HG03280 (cell line): Measurements from ENCODE around the gene TTC32.

Experiments
- ATAC-seq: cut with Tn5 transposase; IDR thresholded peaks from one replicate; pipeline ENCODE4 v1.9.1; 2021; ENCODE audit warnings: mild to moderate bottlenecking, moderate library complexity; ENCODE audit not compliant: unreplicated experiment

The TTC32 gene

DNA sequence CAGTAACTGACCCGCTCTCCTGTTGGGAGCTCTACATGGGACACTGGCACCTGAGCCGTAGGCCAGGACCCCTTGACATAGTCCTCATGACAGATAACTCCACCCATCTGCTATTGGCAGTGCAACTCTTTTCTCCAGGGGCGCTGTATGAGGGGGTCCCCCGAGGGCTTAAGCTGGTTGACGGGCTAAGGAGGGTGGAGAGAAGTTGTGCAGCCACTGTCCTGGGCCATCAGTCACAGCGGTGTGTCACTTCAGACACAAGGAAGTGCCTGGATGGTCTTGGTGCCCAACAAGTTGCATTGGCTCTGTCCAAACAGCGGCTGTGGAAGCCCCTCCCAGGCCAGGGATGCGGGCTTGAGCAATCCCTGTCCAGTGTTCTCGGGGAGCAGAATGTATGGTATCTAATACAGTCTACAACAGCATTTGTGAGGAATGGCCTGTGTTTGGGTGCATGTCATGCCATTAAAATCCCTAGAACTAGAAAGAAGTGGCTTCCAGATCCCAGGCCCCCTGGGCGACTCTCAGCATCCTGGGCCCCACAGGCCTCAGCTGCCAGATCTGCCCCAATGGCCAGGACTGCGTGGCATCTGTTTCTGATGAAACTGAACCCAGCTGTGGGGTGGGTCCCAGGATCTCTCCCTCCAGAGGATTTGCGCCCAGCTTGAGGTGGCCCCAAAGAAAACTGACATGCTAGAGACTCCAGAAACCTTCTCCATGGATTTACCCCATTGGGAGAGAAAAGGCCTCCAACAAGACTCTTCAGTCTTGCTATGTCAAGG lies 23.3 kb downstream of the TTC32 start:
- no peak for ATAC-seq

DNA sequence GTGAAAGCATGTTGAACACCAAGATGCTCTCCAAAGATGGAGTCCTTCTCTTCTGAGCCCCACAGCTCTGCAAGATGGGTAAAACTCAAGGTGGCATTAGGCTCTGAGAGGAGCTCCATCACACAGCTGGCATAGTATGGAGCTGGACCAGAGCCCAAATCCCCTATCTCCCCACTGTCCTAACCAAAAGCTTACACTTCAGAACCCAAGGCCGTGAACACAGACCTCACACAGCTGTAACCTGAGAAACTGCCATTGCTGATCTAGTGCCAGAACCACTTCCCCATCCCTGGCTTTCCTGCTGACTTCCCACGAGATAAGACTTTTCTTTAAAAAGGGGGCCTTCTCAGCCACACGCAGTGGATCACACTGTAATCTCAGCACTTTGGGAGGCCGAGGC lies 25.0 kb downstream of the TTC32 start:
- no peak for ATAC-seq

DNA sequence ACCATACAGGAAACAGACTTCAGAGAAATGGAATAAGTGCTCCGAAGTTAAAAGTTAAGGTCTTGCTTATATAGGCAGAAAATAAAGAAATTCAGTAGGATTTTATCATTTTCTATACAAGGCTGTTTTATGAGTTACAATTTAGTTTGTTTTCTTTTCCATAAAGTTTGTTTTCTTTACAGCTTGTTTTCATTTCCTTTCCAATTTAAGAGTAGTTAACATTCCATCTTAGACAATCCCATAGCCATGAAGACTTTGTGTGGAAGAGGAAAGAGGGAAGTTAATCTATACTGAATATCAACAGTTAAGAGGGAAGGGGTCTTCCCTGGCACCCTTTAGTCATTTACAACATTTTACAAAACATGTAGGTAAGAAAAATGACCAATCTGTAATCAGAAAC lies 26.5 kb downstream of the TTC32 start:
- ATAC-seq, result no peak

DNA sequence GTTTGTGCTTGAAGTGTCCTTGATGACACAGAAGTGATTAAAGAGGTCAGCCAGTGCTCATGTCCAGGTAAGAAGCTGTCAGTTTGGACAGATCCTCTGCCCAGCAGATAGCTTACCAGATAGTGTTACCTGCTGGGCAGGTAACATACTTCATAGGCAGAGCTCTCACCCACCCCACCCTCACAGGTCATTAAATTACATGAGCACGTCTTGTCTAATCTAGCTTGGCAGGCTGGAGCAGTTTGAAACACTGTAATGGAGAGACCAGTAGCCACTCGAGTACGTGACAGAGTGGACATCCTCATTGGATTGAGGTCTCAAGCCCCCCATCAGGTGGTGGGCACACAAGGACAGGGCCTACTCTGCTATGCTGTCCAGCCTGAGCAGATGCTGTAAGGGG lies 27.1 kb downstream of the TTC32 start:
- ATAC-seq, result no peak

DNA sequence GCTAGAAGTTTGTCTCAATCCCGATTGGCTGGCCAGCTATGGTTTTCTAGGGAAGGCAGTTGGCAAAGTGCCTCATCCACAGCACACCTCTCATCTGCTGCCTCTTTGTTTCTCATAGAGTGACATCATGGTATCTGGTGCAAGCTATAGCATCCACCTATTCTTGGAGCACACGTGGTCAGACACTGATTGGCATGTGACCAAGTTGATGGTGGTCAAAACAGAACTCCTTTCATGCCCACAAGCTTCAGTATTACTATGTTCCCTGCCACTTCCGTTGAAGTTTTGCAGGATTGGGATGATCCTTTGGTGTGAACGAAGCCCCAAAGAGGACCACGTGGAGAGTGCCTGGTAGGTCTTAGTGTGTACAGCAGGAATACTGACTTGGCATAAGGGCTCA lies 28.8 kb downstream of the TTC32 start:
- ATAC-seq, result no peak

DNA sequence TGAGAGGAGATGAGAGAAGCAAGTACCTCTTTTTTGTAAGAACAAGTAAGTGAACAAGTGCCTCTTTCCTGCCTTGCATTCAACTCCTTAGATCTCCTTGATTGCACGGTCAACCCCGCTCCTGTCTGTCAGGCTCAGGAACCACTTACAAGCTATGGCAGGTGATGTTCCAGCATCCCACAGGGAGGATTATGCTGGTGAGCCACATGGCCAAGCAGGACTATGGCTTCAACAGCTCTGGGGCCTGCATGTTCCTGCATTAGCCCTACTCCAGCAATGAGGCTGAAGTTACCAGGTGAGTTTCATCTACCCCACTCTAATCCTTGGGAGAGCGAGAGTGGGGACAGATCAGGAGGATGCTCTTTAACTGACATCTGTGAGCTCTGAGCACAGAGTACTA lies 29.5 kb downstream of the TTC32 start:
- ATAC-seq, result no peak

DNA sequence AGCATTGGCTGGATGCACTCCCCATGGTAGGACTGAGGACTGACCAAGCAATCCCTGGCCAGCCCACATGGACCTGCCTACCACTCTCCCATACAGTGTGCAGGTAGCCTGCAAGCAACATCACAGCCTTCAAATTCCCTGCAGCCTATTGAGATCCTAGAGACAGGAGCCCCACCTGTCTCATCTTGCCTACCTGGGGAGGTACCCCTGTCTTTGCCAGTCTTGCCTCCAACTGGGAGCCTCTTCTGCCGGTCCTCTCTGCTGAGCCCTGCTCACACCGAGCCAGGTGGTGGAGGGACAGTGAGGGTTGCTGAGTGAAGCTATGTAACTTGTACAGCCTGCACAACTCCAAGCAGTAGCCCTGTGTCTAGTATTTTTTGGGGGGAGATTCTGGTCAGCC lies 29.9 kb downstream of the TTC32 start:
- no peak for ATAC-seq

DNA sequence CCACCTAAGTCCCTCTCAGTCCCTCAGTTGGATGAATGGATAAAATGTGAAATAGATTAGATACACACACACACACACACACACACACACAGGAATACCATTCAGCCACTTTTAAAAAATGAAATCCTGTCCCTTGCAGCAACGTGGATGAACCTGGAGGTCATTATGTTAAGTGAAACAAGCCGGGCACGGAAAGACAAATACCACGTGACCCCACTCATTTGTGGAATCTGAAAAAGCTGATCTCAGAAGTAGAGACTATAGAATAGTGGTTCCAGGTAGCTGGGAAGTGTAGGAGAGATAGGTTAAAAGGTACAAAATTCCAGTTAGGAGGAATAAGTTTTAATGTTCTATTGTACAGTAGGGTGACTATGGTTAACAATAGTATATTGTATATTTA lies 31.0 kb downstream of the TTC32 start:
- no peak for ATAC-seq

DNA sequence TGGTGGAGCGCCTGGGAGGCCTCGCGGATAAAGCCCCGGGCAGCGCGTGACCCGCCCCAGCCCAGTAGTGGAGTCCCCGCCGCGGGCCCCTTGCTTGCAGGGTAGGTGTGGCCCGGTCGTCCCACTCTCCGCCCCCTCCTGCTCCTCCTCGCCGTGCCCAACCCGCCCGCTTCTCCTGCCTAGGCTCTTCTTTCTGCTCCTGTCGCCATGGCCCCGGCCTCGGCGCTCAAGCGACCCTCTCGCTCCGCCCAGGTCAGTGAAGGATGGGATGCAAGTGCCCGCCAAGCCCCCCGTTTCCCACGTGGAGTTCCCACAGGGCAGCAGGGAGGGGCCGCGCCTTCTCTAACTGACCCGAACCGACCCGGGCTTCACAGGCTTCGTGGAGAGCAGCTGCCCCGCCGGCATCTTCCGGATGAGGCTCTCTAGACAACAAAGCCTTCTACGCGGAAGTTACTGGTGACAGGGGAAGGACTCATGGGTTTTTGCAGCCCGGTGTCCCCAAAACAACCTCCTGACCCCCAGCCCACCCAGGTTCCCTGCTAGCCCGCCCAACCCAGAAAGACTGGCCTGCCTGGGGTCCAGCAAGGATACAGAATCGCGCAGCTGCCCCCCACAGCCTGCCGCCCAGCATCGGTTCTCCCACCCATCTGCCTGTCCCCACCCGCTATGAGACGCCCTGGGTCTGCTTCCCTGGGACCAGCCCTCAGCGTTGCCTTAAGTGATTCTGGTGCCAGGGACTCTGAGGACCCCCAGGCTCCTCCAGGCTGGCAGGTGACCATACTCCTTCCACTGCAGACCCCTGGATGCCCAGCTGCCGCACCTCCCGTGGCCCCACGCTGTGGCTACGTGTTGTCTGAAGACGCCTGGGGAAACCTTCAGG lies 32.8 kb downstream of the TTC32 start:
- peak; percentile 74 for ATAC-seq

DNA sequence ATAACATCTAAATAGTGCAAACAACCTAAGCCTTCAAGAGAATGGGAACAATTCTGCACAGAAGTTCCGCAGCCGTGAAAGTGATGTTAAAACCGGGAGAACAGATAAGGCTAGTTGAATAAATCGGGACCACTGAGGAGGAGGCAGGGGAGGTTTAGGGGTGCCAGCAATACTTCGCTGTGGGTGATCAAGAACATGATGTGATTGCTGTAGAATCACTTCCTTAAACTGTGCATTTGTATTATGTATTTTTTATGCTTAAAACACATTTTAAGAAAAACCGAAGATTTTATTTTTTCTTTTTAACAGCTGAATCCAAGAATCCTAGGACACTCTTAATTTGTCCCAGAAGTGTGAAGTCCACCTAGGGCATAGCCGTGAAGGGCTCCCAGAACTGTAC lies 33.6 kb downstream of the TTC32 start:
- ATAC-seq, result no peak

DNA sequence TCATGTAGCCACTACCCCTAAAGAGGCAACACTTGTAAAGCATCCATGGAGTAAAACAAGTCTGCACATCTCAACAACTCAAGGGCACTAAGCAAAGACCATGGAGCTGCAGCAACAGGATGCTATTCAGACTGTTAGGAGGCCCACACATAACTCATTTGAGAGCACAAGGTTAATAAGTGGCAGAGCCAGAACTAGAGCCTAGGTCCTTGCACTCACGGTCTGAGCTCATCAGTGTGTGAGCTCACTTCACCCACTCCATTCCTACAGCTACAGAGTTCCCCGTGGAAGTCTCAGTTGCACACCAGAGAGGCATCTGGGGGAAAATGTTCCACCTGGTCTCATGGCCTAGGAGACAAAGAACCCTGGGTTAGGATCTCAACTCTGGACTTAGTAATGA lies 35.0 kb downstream of the TTC32 start:
- ATAC-seq, result no peak

DNA sequence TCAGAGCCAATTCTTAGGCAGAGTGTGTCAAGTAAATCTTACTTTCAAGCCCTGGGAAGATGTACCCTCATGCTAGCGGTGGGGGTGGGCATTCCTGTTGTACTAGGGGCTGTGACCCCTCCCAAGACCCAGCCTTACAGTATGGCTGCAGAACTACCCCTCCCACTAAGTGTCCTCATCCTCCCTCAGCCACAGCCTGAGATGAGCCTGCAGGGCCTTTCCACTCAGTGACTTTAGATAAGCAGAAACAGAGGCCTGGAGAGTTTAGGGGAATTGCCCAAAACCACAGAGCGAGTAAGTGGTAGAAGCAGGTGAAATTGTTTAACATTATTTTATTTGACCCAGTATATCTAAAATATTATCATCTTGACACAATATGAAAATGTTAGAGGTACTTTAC lies 36.6 kb downstream of the TTC32 start:
- no peak for ATAC-seq

DNA sequence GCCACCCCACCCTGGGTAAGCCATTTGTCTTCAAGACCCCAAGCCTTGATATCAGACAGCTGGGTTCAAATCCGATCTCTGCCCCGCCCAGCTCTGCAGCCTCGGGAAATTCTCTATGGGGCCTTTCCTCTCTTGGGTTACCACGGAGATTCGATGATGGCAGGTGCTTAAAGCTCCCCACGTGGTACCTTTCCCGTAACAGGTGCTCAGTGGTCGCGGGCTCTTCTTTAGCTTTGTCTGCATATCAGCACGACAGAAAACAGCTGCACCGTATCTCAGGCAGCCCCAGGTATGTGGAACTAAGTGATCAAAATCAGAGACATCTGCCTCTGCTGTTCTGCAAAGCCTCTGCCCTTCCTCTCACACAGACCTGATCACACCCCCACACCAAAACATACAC lies 37.4 kb downstream of the TTC32 start:
- no peak for ATAC-seq

DNA sequence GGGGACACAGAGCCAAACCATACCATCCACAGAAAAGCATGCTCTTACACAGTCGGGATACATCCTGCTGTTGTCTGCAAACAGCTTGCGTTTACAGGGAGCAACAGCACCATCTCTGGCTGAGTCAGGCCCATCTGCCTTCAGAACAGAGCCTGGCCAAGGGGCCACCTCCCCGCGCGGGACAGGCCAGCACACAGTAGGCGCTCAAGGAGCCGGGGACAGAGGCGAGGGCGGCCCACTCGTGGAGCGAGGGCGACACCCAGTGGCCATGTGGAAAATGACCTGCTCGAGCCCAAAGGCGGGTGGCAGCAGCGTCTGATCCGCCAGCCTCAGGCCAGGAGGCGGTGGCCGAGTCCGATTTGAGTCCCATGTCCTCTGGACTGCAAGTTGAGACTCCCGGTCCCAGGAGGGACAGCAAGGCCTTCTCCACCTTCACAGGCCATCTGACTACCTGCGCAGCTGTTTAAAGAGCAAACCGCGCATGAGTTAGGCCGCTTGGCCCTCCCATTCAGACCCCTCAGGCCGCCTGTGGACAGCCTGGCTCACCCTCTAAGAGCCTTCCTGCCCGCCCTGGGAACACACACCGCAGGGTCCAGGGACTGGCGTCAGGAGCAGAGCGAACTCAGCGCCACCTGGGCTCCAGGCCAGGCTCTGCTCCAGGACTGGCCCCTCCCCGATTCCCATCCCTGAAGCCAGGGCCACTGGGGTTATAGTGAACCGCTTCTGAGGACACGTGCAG lies 38.3 kb downstream of the TTC32 start:
- peak; percentile 84 for ATAC-seq

DNA sequence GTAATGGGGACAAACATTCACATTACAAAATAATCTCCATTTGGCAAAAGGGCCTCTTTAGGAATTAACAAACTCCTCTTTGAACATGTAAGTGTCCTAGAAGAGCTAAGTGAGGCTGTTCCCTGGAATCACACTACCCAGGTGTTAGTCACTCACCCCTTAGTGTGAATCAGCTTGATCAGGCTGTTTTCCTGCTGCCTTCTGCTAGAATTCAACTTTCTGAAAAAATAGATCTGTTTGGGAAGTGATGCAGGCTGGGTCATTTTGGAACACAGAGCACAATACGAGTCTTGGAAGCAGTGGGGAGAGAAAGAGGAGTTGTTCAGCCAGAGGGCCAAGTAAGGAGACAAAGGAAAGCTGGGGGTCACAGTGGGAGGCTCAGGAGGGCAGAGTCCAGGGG lies 40.0 kb downstream of the TTC32 start:
- ATAC-seq, result no peak

DNA sequence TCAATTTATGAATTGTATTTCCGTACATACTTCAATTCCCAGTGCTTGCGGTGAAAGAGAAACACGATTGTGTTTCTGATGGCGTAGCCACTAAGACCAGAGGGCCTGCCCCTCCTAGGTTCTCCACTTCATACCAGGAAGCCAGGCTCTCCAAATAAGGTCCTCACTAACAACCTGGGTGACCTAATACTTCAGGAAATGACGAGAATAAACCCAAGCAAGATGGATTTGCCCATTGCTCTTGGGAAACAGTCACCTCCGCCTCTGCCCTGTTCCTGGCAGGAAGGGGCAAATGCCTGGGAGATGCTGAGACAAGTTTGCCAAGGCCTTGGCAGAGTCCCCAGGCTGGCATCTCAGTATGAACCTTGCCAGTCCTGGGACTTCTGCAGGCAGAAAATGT lies 41.8 kb downstream of the TTC32 start:
- no peak for ATAC-seq

DNA sequence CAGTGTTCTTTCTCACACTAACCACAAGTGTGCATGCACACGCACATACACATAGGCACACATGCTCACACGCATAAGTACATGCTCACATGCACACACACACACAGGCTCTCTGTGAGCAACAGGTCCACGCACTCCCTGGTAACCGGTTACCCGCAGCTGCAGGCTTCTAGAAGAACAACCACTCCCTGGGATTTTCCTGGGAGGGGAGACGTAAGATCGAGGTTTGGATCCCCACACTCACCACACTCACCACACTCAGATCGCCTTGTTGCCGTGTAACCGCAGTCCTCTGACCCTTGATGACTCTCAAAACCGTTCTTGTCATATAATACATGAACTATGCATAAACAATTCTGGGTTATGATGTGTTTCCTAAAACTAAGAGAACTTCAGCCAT lies 42.2 kb downstream of the TTC32 start:
- ATAC-seq, result no peak

DNA sequence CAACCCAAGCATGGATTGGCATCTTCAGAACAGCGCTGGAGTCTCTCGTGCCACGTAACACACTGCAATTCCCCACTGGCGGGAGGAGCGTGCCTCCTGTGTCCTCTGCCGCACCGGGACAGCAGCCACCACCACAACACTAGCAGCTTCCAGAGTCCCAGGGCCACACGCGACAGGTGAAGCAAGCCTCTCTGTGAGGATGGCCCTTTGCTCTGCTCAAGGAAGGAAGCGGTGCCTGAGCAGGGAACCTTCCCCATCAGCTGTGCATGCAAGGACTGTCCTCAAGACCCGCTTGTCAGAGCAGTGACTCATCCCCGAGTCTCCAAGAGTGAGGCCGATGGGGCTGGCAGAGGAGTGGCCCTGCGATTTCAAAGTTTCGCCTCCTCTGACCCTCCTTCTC lies 44.0 kb downstream of the TTC32 start:
- ATAC-seq, result no peak

DNA sequence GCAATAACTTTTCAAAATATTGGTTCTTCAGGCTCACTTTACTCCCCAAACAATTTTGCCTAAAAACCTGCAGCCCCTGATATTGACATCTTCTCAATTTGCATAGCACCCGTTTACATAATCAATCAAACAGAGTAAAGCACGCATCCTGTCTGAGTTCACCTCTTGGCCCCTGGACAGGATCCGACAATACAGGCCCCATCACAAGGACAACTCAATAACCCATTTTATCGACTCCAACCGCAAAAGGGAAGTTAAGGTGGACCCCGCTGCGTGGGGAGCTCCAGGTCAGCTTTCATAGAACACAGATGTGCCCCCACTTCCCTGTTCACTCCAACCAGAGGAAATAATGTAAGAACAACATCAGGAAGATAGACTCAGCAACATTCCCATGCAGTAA lies 44.7 kb downstream of the TTC32 start:
- ATAC-seq, result no peak

DNA sequence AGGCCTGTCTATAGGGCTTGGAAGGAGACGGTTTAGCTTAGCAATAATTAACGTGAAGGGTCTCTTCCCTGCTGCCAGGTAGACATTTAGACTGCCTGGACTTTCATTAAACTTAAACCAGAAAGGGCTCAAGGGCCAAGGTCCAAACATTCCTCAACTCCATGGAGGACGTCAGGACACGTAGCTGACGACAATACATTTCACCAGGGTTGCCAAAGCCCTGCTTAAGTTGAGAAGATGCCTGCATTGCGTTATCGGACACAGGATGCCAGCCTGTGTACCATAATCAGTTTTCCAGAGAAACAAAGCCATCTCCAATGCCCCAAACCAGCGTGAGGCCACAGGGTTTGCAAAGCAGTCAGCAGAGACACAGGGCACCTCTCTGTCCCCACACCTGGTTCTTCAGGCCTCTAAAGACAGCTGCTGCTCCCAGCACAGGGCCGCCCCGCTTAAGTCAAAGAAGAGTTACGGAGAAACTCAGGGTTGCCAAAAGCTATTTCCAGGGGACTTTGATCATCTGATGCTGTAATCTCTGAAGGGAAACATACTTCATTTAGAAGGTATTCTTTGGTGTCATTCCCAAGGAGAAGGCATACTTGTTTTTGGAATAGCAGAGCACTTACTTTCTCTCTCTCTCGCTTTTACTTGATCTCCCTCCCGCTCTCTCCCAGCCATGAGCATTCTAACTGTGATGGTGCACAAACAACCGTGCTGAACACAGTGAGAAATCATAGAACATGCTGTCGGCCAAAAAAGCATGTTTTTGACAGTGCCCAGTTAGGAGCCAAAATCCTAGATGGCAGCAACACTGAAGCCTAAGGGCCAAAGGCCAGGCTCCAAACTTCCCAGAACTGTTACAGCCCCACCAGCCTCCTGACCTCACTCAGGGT lies 46.0 kb downstream of the TTC32 start:
- no peak for ATAC-seq
